HL-60/S4 (cell line): Measurements from ENCODE around the gene CCNQ.

Experiments used
- in situ Hi-C: fragments of 300-500 bp; cut with MboI; formaldehyde crosslinking; loops from 2 replicates; pipeline ENCODE4 v1.14.3; 2022; ENCODE audit warnings: low sequenced_read_pairs

CCNQ gene

GRCh38 chrX:153539979-153540358, 59.0 kb downstream of the CCNQ start:
- in situ Hi-C loops, result no loop called here

GRCh38 chrX:153539171-153539978, 59.6 kb downstream of the CCNQ start:
- in situ Hi-C loops, result no loop called here

GRCh38 chrX:153538424-153538823, 60.5 kb downstream of the CCNQ start:
- in situ Hi-C loops, result no loop called here
